ENCODE data around the gene ZNF445.

DNA sequence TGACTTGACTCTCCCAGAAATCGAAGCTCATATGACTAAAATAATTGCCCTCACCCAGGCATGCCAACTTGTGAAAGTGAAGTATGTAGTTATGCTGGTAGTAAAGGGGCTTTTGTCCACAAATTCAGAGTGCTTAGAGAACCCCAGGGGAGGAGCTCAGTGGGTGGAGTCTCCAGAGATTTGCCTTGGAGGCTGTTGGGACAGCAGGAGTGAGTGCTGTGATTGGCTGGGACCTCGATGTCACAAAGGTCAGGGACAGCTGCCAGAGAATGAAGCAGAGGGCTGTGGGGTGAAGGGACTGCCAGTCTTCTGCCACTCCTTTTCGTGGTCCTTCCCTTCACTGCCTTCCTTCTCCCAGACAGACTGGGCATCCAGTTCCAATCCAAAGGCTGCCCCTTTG is 49.8 kb downstream of the ZNF445 start:
- TF ChIP-seq, protein P1, sequence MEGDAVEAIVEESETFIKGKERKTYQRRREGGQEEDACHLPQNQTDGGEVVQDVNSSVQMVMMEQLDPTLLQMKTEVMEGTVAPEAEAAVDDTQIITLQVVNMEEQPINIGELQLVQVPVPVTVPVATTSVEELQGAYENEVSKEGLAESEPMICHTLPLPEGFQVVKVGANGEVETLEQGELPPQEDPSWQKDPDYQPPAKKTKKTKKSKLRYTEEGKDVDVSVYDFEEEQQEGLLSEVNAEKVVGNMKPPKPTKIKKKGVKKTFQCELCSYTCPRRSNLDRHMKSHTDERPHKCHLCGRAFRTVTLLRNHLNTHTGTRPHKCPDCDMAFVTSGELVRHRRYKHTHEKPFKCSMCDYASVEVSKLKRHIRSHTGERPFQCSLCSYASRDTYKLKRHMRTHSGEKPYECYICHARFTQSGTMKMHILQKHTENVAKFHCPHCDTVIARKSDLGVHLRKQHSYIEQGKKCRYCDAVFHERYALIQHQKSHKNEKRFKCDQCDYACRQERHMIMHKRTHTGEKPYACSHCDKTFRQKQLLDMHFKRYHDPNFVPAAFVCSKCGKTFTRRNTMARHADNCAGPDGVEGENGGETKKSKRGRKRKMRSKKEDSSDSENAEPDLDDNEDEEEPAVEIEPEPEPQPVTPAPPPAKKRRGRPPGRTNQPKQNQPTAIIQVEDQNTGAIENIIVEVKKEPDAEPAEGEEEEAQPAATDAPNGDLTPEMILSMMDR (IDR thresholded peaks at IDR 0.05), result no peak
- no peak for TF ChIP-seq POLR2A (IDR thresholded peaks at IDR 0.05)

Measured in lower leg skin (tissue), 3 donors.